ENCODE results near the gene CACNA2D4. TPM values are rescaled to one million over a fixed set of nuclear protein-coding genes. Genes with fewer than 3 reads are reported as not detected.
A peak's percentile ranks its signal among the peaks of the same experiment; 100 is the strongest.

The CACNA2D4 gene
- total RNA-seq, 1 experiment from 2014 or later: not detected

GRCh38 chr12:1796515-1797010 lies 121.9 kb downstream of the CACNA2D4 start:
- no peaks in the 10 kb centered on the region for H3K36me3 ChIP-seq (ENCODE audit: low read depth, low read length)
- no TSS peak for BruUV-seq (replicated peaks)
- DNase-seq (no peak), ATAC-seq (peak; percentile 28)
- H3K27me3 ChIP-seq (ENCODE audit: low read length): no peaks in the 10 kb centered on the region
- peak overlapping the region; percentile 42 for H3K9ac ChIP-seq (ENCODE audit: low read length)
- ChIA-PET CTCF (no interaction called here), POLR2A (ENCODE audit: unreplicated experiment) (no interaction called here)
- no peaks in the 10 kb centered on the region for H4K20me1 ChIP-seq (ENCODE audit: low read length)
- peak overlapping the region; percentile 58 for H3K4me3 ChIP-seq (ENCODE audit: low read length)
- peaks cover 5% of the 10 kb centered on the region; the same call in 1 of the 2 replicates for H3K4me1 ChIP-seq (ENCODE audit: insufficient read depth, low read length)
- H3K9me3 ChIP-seq (ENCODE audit: low read length): no peaks in the 10 kb centered on the region
- H3K27ac ChIP-seq (ENCODE audit: low read length): no peak overlapping the region
- TF ChIP-seq EZH2 (IDR thresholded peaks at IDR 0.05; ENCODE audit: low read length, unreplicated experiment) (no peak), EZH2phosphoT487 (IDR thresholded peaks at IDR 0.05; ENCODE audit: borderline replicate concordance, low read length) (no peak), CTCF (conservative IDR thresholded peaks at IDR 0.05; ENCODE audit: low read depth, low read length) (no peak)
- H3F3A ChIP-seq (ENCODE audit: low read length, unreplicated experiment): no peaks in the 10 kb centered on the region
- intact Hi-C loops (cut with micrococcal nuclease): loop anchor here (1.0 kb wide), 2 partner anchors 140 to 144 kb away; no protein-coding TSS in a partner anchor
- peak overlapping the region; percentile 83 for H3K4me2 ChIP-seq (ENCODE audit: low read length)
- H3K9me2 ChIP-seq (replicated peaks; ENCODE audit: low read length): no peaks in the 10 kb centered on the region
- H3K79me2 ChIP-seq (ENCODE audit: low read length): no peaks in the 10 kb centered on the region
- H2AFZ ChIP-seq (ENCODE audit: low read length): peak overlapping the region; percentile 93

- no peak for TF ChIP-seq EZH2phosphoT487 (IDR thresholded peaks at IDR 0.05; ENCODE audit: borderline replicate concordance, low read length)
- TF ChIP-seq CTCF (conservative IDR thresholded peaks at IDR 0.05; ENCODE audit: low read depth, low read length): peak; percentile 84
- H3K79me2 ChIP-seq (ENCODE audit: low read length): no peaks in the 10 kb centered on the region
- H3K9me2 ChIP-seq (replicated peaks; ENCODE audit: low read length): no peaks in the 10 kb centered on the region
- H2AFZ ChIP-seq (ENCODE audit: low read length): peak overlapping the region; percentile 93
- POLR2A ChIA-PET (ENCODE audit: unreplicated experiment): no interaction called here
- no TSS peak for BruUV-seq (replicated peaks)
- H3K36me3 ChIP-seq (ENCODE audit: low read depth, low read length): no peaks in the 10 kb centered on the region
- peak; percentile 100 for ATAC-seq
- no peaks in the 10 kb centered on the region for H3K9me3 ChIP-seq (ENCODE audit: low read length)
- peak overlapping the region; percentile 58 for H3K4me3 ChIP-seq (ENCODE audit: low read length)
- peak overlapping the region; percentile 83 for H3K4me2 ChIP-seq (ENCODE audit: low read length)
- no peaks in the 10 kb centered on the region for H3F3A ChIP-seq (ENCODE audit: low read length, unreplicated experiment)
- peaks cover 5% of the 10 kb centered on the region; the same call in 1 of the 2 replicates for H3K4me1 ChIP-seq (ENCODE audit: insufficient read depth, low read length)
- DNase-seq: peak; percentile 88
- intact Hi-C loops (cut with micrococcal nuclease): loop anchor here (1.0 kb wide), 2 partner anchors 140 to 144 kb away; no protein-coding TSS in a partner anchor
- CTCF ChIA-PET: interaction anchor here (0.5 to 0.9 kb wide), 2 partner anchors 144 to 159 kb away, joined by 4 to 9 read pairs; no protein-coding TSS in a partner anchor
- no peaks in the 10 kb centered on the region for H4K20me1 ChIP-seq (ENCODE audit: low read length)
- peak overlapping the region; percentile 42 for H3K9ac ChIP-seq (ENCODE audit: low read length)
- no peak overlapping the region for H3K27ac ChIP-seq (ENCODE audit: low read length)
- H3K27me3 ChIP-seq (ENCODE audit: low read length): no peaks in the 10 kb centered on the region
These were observed 122.5 kb downstream of the CACNA2D4 start for GRCh38 chr12:1795785-1796514.
